Measurements from ENCODE around the gene AAGAB.

DNA sequence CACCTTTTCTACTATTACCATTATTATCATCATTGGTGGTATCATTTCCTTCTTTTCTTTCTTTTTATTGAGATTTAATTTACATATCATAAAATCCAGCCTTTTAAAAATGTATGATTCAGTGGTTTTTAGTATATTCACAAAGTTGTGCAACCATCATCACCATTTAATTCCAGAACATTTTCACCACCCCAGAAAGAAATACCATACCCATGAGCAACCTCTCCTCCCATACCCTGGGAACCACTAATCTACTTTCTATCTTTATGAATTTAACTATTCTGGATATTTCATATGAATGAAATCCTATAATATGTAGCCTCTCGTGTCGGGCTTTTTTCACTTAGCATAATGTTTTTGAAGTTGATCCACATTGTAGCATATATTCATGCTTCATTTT, 29.1 kb downstream of the AAGAB start:
- TF ChIP-seq, protein P1, sequence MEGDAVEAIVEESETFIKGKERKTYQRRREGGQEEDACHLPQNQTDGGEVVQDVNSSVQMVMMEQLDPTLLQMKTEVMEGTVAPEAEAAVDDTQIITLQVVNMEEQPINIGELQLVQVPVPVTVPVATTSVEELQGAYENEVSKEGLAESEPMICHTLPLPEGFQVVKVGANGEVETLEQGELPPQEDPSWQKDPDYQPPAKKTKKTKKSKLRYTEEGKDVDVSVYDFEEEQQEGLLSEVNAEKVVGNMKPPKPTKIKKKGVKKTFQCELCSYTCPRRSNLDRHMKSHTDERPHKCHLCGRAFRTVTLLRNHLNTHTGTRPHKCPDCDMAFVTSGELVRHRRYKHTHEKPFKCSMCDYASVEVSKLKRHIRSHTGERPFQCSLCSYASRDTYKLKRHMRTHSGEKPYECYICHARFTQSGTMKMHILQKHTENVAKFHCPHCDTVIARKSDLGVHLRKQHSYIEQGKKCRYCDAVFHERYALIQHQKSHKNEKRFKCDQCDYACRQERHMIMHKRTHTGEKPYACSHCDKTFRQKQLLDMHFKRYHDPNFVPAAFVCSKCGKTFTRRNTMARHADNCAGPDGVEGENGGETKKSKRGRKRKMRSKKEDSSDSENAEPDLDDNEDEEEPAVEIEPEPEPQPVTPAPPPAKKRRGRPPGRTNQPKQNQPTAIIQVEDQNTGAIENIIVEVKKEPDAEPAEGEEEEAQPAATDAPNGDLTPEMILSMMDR (conservative IDR thresholded peaks at IDR 0.05; ENCODE audit: low read depth, low read length): no peak
- TF ChIP-seq EZH2phosphoT487 (IDR thresholded peaks at IDR 0.05; ENCODE audit: borderline replicate concordance, low read length) (no peak), EZH2 (IDR thresholded peaks at IDR 0.05; ENCODE audit: low read length, unreplicated experiment) (no peak)

All from PC-3 (cell line).